Measurements from ENCODE around the gene PNPO. TPM values are rescaled to one million over a fixed set of nuclear protein-coding genes. Genes with fewer than 3 reads are reported as not detected.

PNPO gene
- total and polyA plus RNA-seq, 7 donors: 9.6 to 16.5 (median 14.3) TPM

Other genes starting within 250 kb of the PNPO start
- gene TBKBP1, start 247.4 kb upstream of the PNPO start, total RNA-seq: 10 to 100 TPM in 2 of 4 donors, 1 to 10 TPM in 2; 7.8 to 25.5 (median 11.2) TPM
- 1 to 10 TPM; 3.5 to 4.6 (median 4.2) TPM for gene TBKBP1, start 247.4 kb upstream of the PNPO start, polyA plus RNA-seq
- gene TBX21, start 208.3 kb upstream of the PNPO start, total RNA-seq: under 1 TPM in 2 of 4 donors, not detected in 2; 0.36 to 0.41 TPM
- 1 to 10 TPM in 1 of 3 donors, under 1 TPM in 2; under 0.01 to 1.2 (median 0.23) TPM for gene TBX21, start 208.3 kb upstream of the PNPO start, polyA plus RNA-seq
- 1 to 10 TPM; 2.9 to 7.8 (median 4.1) TPM for gene OSBPL7, start 119.8 kb upstream of the PNPO start, total RNA-seq
- 10 to 100 TPM; 14.1 to 40.8 (median 16.2) TPM for gene OSBPL7, start 119.8 kb upstream of the PNPO start, polyA plus RNA-seq
- gene MRPL10, start 110.0 kb upstream of the PNPO start, total RNA-seq: 10 to 100 TPM; 54.8 to 58.8 (median 56.9) TPM
- gene MRPL10, start 110.0 kb upstream of the PNPO start, polyA plus RNA-seq: 10 to 100 TPM; 38.8 to 49.4 (median 42.6) TPM
- under 1 TPM in 2 of 4 donors, not detected in 2; 0.28 to 0.36 TPM for gene LRRC46, start 109.9 kb upstream of the PNPO start, total RNA-seq
- under 1 TPM in 1 of 3 donors, not detected in 2; 0.48 TPM for gene LRRC46, start 109.9 kb upstream of the PNPO start, polyA plus RNA-seq
- gene SCRN2, start 100.3 kb upstream of the PNPO start, total RNA-seq: 10 to 100 TPM; 22.5 to 28.8 (median 23.4) TPM
- 10 to 100 TPM; 36.0 to 44.6 (median 42.6) TPM for gene SCRN2, start 100.3 kb upstream of the PNPO start, polyA plus RNA-seq
- under 1 TPM in 1 of 4 donors, not detected in 3; 0.16 TPM for gene SP6, start 90.4 kb upstream of the PNPO start, total RNA-seq
- gene SP6, start 90.4 kb upstream of the PNPO start, polyA plus RNA-seq: 10 to 100 TPM in 1 of 3 donors, 1 to 10 TPM in 2; 1.2 to 18.8 (median 3.5) TPM
- gene SP2, start 45.3 kb upstream of the PNPO start, total RNA-seq: 1 to 10 TPM; 3.0 to 8.3 (median 5.6) TPM
- 10 to 100 TPM; 13.8 to 19.2 (median 18.0) TPM for gene SP2, start 45.3 kb upstream of the PNPO start, polyA plus RNA-seq
- under 1 TPM in 1 of 4 donors, not detected in 3; 0.36 TPM for gene PRR15L, start 16.3 kb downstream of the PNPO start, total RNA-seq
- gene PRR15L, start 16.3 kb downstream of the PNPO start, polyA plus RNA-seq: 100 to 1,000 TPM; 211 to 334 (median 290) TPM
- gene CDK5RAP3, start 29.5 kb downstream of the PNPO start, total RNA-seq: 100 to 1,000 TPM in 1 of 4 donors, 10 to 100 TPM in 3; 68.5 to 168 (median 73.0) TPM
- gene CDK5RAP3, start 29.5 kb downstream of the PNPO start, polyA plus RNA-seq: 100 to 1,000 TPM in 1 of 3 donors, 10 to 100 TPM in 2; 43.5 to 200 (median 49.9) TPM
- gene COPZ2, start 96.2 kb downstream of the PNPO start, total RNA-seq: 10 to 100 TPM; 52.3 to 64.0 (median 58.9) TPM
- 10 to 100 TPM in 1 of 3 donors, 1 to 10 TPM in 2; 5.5 to 19.2 (median 6.9) TPM for gene COPZ2, start 96.2 kb downstream of the PNPO start, polyA plus RNA-seq
- 100 to 1,000 TPM; 126 to 174 (median 141) TPM for gene NFE2L1, start 106.8 kb downstream of the PNPO start, total RNA-seq
- 100 to 1,000 TPM in 1 of 3 donors, 10 to 100 TPM in 2; 44.4 to 134 (median 61.5) TPM for gene NFE2L1, start 106.8 kb downstream of the PNPO start, polyA plus RNA-seq
- 10 to 100 TPM; 29.1 to 37.4 (median 32.9) TPM for gene CBX1, start 159.9 kb downstream of the PNPO start, total RNA-seq
- gene CBX1, start 159.9 kb downstream of the PNPO start, polyA plus RNA-seq: 10 to 100 TPM; 26.8 to 36.1 (median 31.8) TPM
- gene SNX11, start 166.2 kb downstream of the PNPO start, total RNA-seq: 10 to 100 TPM in 3 of 4 donors, 1 to 10 TPM in 1; 10.0 to 19.3 (median 15.7) TPM
- gene SNX11, start 166.2 kb downstream of the PNPO start, polyA plus RNA-seq: 10 to 100 TPM; 22.2 to 27.8 (median 25.2) TPM

All from sigmoid colon (tissue), 7 donors.